GM18511 (cell line): ENCODE measurements around the gene TMEM183A.
A peak's percentile ranks its signal among the peaks of the same experiment; 100 is the strongest.

ENCODE experiments used
- ATAC-seq: cut with Tn5 transposase; IDR thresholded peaks from one replicate; pipeline ENCODE4 v1.9.1; 2021; ENCODE audit warnings: mild to moderate bottlenecking, moderate library complexity; ENCODE audit not compliant: unreplicated experiment

Gene TMEM183A, protein sequence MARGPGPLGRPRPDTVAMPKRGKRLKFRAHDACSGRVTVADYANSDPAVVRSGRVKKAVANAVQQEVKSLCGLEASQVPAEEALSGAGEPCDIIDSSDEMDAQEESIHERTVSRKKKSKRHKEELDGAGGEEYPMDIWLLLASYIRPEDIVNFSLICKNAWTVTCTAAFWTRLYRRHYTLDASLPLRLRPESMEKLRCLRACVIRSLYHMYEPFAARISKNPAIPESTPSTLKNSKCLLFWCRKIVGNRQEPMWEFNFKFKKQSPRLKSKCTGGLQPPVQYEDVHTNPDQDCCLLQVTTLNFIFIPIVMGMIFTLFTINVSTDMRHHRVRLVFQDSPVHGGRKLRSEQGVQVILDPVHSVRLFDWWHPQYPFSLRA

DNA sequence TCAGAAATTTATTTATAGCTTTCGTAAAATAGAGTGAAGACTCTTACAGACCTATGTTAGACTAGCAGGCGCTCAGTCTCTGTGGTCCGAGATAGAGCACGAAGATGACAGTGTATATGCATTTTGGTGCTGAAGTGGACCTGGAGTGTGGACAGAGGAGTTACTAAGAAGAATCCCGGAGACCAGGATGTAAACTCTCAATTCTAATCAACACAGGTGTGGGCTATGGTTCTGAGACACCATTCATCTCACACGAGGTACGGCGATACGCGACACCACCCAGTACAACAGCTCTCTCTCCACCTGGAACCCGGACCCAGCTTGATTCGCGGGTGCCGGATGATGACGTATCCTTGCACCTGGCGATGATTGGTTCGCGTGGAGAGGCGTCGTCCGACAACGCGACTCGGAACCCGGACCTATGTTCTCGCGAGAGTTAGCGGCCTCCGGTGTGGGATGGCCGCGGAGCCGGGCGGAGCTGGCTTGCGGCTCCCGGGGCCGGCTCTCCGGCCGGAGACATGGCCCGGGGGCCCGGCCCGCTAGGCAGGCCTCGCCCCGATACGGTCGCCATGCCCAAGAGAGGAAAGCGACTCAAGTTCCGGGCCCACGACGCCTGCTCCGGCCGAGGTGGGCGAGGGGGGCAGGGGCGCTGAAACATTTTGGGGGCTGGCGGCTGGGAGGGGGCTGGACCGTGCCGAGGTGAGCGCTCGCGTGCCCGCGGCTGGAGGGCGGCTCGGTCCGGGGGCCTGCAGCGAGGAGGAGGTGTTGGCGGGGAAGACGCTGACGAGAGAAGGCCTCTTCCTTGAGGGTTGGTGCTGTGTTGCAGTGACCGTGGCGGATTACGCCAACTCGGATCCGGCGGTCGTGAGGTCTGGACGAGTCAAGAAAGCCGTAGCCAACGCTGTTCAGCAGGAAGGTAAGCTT, at the start of gene TMEM183A:
TSS of gene TMEM183A (plus strand) at position 427 of the 924 bp plus-strand sequence. CDS start at position 519, 92 bp downstream.
- ATAC-seq = peak; percentile 93

DNA sequence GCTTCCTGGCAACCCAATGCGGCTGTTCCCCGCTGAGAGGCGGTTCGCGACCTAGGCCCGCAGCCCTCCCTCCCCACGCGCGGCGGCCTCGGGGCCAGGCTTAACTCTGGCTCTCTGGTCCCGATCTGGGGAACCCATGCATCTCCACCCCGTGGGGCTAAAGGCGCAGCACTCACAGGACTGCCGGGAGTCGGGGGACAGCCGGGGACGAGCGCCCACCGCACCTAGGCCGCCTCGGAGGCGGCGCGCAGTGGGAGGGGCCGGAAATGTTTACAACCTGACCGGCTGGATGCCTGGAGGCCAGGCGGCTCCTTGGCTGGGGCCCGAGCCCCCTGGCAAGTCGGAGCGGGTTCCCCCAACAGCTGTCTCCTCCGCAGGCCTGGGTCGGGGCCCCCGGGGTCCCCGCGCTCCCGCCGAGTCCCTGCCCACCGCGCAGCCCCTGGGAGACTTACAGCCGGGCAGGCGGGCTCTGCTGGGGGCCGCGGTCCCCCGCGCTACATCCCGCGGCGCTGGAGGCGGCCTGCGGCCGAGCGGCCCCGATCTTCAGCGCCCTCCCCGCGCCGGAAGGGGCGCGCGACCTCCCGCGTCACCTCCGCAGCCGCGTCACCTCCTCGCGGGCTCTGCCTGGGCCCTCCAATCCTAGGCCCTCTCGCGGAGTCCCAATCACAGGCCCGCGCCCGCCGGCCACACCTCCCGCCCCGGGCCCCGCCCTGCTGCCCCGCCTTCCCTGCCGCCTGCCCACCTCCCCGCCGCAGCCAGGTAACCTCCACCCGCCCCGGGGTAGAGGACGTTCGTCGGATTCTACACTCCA, 49.2 kb upstream of the TMEM183A start, which contains the start of gene ADIPOR1:
TSS of gene ADIPOR1 (minus strand) at position 580 of the 811 bp plus-strand sequence. CDS start 7,242 bp downstream, outside the sequence.
- ATAC-seq = peak; percentile 98

DNA sequence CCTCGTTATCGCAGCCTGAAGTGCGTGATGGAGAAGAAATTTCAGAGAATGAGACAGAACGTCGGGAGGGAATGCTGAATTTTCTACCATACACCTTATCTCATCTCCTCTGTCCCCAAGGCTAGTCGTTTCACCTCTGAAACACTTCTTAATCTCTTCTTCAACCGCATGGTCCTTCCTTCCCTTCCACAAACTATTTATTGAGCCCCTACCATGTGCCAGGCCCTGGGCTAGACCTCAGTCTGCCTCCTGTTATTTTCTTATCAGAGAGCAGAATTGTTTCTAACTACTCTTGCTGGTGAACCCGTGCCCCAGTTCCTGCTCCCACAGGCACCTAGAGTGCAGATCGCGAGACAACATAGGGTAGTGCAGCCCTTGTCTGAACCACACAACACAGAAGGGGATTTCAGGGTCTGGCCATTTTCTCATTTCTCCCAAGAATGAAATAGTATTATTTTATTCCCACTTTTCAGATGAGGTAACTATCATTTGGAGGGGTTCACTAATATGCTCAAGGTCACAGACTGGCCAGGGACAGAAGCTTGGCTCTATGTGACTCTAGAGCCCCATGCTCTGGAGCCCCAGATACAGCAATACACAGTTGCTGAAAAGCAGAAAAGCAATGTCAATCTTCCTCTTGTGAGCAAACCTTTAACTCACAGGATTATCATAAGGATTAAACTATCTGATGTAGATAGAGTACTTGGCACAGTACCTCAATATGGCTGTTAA, 48.5 kb upstream of the TMEM183A start:
- ATAC-seq = peak; percentile 26

DNA sequence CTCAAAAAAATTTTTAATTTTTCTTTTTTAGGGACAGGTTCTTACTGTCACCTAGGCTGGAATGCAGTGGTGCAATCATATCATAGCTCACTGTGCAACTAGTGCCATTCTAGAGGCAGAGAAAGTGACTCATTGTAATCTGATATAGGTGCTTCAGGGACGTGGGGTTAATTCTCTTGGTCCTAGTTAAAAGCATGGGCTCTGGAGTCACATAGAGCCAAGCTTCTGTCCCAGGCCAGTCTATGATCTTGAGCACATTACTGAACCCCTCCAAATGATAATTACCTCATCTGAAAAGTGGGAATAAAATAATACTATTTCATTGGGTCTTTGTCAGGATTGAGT, 47.9 kb upstream of the TMEM183A start:
- no peak for ATAC-seq

DNA sequence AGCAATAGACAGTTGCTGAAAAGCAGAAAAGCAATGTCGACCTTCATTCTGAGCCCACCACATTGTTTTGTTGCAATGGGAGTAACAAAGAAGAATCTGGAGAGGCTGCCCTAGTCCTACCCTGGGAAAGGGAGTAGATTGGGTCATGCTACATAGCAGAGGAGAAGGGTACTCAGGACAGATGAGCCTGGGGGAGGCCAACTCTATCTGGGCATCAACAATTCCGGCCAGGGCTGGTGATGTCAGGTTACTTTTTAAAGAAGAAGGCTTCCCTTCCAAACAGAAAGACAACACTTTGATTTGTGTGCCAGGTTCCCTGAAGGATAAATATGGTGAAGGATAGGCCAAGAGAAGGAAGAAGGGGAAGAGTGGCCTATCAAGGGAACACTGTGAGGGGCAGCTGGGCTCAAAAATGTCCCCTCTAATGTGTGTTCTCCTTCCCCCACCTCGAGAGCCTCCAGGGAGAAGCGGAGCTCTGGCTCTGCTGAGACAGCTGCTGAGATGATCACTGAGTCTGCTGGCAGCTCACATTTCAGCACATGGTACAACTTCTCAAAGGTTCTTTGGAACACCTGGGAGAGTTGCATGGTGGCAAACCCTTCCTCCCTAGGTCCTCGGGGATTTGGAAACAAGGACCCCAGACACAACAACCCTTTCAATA, 45.8 kb upstream of the TMEM183A start:
- no peak for ATAC-seq

DNA sequence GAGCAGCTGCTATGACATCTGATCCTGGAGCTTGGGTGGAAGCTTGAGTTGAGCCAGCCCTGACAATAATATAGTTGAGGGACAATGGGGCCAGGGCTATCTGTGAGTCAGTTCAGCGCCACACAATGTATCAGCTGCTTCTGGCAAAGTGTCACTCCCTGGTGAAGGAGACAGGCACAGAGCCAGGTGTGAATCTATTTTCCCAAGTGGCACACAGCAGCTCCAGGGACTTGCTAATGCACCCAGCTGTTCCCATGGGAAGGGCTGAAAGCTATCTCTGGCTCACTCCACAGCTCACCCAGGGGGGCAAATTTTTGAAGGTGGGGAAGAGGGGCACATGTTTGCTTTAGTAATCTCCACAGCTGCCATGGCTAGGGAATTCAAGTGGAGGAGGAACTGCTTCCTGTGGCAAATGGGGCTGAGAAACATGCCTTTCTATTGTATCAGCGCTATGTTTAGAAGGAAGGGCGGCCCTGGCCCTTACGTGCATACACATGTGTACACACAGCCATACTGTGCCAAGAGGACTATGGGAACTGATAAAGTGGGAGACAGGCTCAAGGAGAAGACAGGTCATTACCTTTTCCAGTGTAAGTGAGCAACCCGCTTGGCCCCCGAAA, 42.3 kb upstream of the TMEM183A start:
- ATAC-seq = no peak

DNA sequence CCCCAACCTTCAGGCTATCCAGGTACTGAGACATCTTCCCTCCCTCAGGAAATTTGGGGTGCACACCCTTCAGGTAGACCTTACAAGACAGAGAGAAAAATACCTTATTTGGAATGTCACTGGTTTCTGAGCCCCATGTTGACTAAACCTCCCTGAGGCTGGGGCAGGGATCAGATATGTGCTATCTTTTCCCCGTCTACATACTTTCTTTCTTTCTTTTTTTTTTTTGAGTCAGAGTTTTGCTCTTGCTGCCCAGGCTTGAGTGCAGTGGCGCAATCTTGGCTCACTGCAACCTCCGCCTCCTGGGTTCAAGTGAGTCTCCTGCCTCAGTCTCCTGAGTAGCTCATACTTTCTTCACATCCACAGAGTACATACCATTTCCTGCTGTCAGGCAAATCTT, 41.8 kb upstream of the TMEM183A start:
- no peak for ATAC-seq

DNA sequence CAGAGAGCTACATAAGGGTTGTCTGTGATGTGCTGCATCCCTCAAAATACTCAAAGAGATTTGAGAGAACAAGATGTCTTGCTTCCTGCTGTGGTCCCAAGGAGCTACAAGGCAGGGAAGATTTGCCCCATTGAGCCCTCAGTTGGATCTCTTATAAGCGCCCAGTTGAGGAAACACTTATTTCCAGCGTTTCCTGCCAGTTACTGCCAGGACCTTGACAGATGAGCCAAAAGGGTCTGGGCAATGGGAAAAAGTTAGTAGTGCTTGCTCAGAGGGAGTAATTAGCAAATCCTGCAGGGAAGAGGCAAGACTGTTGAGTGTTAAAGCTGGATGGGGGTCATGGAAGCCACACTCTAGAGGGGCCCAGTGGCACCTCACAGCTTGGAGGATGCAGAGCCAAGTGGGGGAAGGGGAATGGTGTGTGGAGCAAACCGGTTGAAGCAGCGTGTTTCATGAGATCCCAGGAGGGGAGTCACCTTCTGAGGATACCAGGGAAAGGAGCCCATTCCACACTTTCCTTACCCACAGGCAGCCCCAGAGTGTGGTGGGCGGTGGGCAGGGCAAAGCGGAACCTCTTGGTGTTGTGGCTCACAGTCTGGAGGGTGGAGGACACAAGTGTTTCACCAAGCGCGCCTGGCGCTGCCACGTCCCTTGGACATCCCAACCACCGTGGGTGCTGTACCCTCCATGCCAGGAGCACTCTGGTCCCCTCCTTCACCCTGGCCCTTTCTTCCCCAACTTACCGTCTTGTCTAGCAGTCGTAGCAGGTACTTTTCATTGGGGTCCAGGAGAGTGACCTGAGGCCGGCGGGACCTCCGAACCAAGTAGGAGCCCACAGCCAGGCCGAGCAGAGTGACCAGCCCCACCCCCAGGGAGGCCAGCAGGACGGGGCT, 40.9 kb upstream of the TMEM183A start:
- no peak for ATAC-seq

DNA sequence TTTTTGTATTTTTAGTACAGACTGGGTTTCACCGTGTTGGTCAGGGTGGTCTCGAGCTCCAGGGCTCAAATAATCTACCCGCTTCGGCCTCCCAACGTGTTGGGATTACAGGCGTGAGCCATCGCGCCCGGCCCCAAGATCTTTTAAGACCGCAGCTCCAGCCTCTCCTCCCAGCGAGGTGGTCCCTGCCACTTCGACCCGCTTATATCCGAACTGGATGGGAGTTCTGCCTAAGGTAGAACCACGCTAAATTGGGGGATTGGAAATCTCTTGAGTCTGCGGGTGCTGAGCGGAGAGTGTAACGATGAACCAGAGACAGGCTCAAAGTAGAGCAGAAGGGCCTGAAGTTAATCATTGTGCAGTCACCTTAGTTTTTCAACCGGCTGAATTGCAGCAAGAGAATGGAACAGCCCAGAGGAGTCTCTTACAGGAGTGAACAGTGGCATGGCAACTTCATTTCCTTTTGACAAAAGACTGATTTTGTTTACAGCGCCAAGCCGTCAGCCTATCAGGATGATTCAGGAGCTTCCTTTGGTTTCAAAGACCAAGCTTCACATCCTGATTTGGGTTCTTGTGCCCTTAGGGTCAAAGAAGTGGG, 39.4 kb upstream of the TMEM183A start:
- peak; percentile 14 for ATAC-seq

DNA sequence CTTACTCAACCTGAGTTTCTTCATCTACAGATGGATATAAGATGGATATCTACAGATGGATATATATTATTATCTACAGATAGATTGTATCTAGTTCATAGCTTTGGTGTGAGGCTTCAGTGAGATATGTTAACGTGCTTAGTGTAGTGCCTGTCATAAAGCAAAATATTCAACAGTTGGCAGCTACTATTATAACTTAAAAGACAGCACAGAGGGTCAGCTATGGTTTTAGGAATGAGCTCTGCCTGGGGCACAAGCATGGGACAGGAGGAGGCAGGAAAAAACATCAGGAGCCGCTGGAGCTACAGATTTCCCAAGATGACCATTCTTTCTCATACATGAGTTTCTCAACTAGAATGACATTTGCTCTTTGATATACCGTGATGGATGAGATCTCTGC, 38.8 kb upstream of the TMEM183A start:
- no peak for ATAC-seq

DNA sequence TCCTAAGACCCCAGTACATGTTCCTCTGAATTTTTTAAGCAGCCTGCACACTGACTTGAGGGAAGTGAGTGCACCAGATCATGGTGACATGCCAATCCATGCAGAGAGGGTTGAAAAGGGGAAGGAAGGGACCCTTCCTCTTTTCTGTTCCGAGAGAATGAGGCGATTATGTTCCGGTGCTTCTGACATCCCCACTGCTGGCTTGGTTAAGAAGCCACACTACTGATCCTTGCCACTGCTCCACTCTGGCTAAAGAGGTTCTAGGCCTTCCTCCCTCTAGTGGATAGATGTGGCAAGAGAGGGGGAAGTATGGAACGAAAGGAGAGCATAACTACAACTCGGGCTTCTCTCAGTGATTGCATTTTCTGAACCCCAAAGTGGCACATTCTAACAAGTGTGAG, 38.3 kb upstream of the TMEM183A start:
- ATAC-seq = peak; percentile 66

DNA sequence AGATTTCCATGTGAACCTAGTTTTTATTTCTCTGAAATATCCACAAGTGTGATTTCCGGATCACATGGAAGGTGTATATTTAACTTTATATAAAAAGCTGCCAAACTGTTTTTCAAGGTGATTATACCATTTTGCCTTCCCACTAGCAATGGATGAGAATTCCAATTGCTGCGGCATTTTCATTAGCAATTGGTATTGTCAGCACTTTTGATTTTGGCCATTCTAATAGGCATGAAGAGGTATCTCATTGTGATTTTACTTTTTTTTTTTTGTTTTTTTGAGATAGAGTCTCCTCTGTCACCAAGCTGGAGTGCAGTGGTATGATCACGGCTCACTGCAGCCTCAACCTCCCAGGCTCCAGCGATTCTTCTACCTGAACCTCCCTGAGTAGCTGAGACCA, 35.1 kb upstream of the TMEM183A start:
- ATAC-seq = no peak

DNA sequence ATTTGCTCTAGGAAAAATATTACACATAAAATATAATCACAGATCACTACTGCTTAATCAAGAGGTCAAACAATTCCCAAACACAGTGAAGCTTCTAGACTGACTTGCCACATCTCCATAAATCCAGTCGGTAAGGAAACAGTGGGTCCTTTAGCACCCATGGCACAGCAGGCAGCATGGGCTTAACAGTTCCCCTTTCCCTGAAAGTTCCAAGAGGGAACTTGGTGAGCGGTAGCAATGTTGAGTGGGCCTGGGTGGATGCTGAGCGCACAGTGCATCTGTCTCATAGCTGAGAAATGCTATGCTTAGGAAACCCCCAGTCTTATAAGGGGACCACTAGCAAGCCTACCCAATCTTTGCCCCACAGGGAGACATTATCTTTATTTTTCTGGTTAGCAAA, 32.3 kb upstream of the TMEM183A start:
- ATAC-seq = no peak

DNA sequence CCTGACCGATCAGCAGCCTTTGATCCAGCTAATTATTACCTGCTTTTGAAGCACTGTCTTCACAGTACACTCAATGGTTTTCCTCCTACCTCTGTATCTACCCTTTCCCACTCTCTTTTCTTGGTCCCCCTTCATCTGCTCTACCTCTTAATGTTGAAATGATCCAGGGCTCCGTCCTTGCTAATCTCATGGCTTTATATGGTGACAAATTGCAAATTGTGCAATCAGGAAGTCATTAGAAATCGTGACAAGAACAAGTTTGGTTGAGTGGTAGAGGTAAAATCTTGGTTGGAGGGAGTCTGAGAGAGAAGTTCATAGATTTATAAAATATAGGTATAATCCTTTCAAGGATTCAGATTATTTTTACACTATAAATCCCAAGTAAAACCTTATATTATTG, 30.5 kb upstream of the TMEM183A start:
- ATAC-seq = no peak

DNA sequence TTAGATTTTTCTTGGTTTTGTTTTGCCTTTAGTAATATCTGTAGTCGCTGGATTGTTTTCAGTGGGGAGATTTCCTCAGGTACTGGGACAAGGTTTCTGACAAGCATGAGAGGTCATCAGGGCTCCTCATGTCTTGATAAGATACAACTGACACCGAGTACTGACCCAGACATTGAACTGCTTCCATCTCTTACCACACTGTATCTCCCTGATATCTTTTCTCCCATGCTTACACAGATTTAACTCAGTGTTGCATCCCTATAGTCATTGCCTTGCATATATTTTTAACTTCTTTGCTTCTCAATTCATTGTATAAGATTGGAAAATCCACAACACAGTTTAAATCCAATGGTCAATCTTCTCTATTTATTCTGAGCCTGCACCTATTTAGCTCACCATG, 27.7 kb upstream of the TMEM183A start:
- no peak for ATAC-seq

DNA sequence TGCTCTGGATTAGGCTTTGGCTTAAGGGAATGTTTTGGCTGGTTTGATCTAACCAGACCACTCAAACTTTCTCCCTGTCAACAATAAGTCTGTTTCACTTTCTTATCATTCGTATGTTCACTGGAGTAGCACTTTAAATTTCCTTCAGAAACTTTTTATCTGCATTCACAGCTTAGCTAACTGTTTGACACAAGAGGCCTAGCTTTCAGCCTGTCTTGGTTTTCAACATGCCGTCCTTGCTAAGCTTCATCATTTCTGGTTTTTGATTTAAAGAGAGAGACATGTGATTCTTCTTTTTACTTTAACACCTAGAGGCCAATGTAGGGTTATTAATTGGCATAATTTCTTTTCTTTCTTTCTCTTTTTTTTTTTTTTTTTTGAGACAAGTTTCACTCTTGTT, 25.2 kb upstream of the TMEM183A start:
- no peak for ATAC-seq

DNA sequence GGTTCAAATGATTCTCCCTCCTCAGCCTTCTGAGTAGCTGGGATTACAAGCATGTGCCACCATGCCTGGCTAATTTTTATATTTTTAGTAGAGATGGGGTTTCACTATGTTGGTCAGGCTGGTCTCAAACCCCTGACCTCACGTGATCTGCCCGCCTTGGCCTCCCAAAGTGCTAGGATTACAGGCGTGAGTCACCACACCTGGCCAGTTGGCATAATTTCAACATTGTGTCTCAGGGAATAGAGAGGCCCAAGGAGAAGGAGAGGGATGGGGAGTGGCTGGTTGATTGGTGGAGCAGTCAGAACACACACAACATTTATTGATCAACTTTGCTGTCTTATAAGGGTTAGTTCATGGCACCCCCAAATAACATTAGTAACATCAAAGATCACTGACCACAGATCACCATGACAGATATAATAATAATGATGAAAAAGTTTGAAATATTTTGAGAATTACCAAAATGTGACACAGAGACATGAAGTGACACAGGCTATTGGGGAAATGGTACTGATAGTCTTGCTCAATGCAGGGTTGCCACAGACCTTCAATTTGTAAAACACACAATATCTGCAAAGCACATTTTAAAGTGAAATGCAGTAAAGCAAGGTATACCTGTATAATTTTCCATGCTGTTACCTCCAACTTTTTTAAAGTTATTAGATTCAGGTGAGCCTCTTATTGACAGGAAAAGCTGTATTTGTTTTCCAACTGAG, 24.3 kb upstream of the TMEM183A start:
- no peak for ATAC-seq
